ENCODE results near the gene GAB3.

GRCh38 chrX:154748712-154749339 lies 2.1 kb downstream of the GAB3 start:
- TF ChIP-seq POLR2A (IDR thresholded peaks at IDR 0.05) (no peak), POLR2AphosphoS5 (IDR thresholded peaks at IDR 0.05) (no peak)

Measured in stomach (tissue), 4 donors.